ENCODE data around the gene EIF4EBP3. TPM values are rescaled to one million over a fixed set of nuclear protein-coding genes. Genes with fewer than 3 reads are reported as not detected.

Gene EIF4EBP3
- total and polyA plus RNA-seq, 9 of the 15 experiments (the other 6 are each of a cell fraction or from before 2014, with no cell fraction given), result 1.3 to 7.5 (median 3.8) TPM

DNA sequence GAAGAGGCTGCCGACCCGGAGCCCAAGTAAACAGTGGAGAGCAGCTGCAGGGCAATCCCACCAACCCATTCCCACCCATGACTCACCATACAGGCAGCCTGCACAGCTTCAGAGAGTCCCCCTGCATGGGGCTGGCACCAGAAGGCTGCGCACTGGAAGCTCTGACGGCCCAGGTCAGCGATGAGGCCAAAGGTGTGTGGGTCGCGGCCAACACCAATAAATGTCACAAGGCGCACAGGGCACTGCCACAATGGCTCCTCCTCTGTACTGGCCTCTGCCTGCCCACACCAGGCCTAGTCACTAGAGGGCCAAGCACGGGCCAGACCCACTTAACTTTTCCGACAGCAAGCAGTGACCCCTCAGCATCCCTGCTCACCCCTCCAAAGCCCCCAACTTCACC lies 12.8 kb downstream of the EIF4EBP3 start:
- no TSS peak for BruUV-seq (replicated peaks)
- Histone ChIP-seq H3K79me2 (ENCODE audit: control insufficient read depth, insufficient read depth, low read length) (peaks cover 38% of the 10 kb centered on the region), H2AFZ (ENCODE audit: low read depth, low read length) (no peak overlapping the region), H3K36me3 (ENCODE audit: control insufficient read depth, insufficient read depth, low read length) (peaks cover 16% of the 10 kb centered on the region; the same call in 2 of the 3 replicates), H3K27ac (ENCODE audit: extremely low read depth, low read depth, low read length) (no peak overlapping the region), H4K20me1 (replicated peaks; ENCODE audit: control insufficient read depth, insufficient read depth, low read length) (no peaks in the 10 kb centered on the region), H3K4me2 (ENCODE audit: insufficient read depth, low read length) (no peak overlapping the region), H3K4me3 (no peak overlapping the region), H3K4me1 (replicated peaks in 1 of 2; ENCODE audit: control insufficient read depth in 2 of 2, insufficient read depth in 2 of 2, low read length in 2 of 2) (peaks cover 17 to 29% of the 10 kb centered on the region in 2 experiments), H3K9ac (ENCODE audit: insufficient read depth in 1 of 2, low read depth in 2 of 2, low read length in 2 of 2) (0 out of 4 replicates have a peak overlapping the region, but pooled peaks of 1 of the 2 experiments have one; percentile 21), H3K9me1 (ENCODE audit: control insufficient read depth, insufficient read depth, low read length) (no peaks in the 10 kb centered on the region), H3K27me3 (ENCODE audit: control insufficient read depth in 2 of 2, insufficient read depth in 2 of 2, low read length in 2 of 2) (no peaks in the 10 kb centered on the region), H3K9me3 (replicated peaks; ENCODE audit: control insufficient read depth, insufficient read depth, low read depth, low read length) (no peaks in the 10 kb centered on the region)
- in situ Hi-C loops (cut with MboI), result loop anchor here (5.0 kb wide), 1 partner anchor 157 kb away; no protein-coding TSS in a partner anchor
- intact Hi-C loops (cut with micrococcal nuclease), result no loop called here
- no peak for FAIRE-seq
- ChIA-PET POLR2A (interaction anchor here (0.5 to 6.8 kb wide), 4 partner anchors 12 to 347 kb away, joined by 3 to 46 read pairs (median 4); partner anchors contain the start of genes EIF4EBP3, IK and NDUFA2), CTCF (ENCODE audit: low intra/inter-chr PET ratio) (no interaction called here)
- 93% methylated on average over 8 of the region's 10 CpGs for WGBS (ENCODE audit: insufficient coverage, low coverage, missing lambda C conversion rate)
- DNase-seq (ENCODE audit: extremely low read depth in 1 of 4, low spot score in 3 of 4), result no peak
- no peak for ATAC-seq
- TF ChIP-seq RBFOX2 (IDR thresholded peaks at IDR 0.05; ENCODE audit: low read depth, low read length) (0 out of 2 replicates have a peak, but pooled peaks have one; percentile 35), POLR2G (IDR thresholded peaks at IDR 0.05; ENCODE audit: low read depth, low read length) (no peak), ARHGAP35 (IDR thresholded peaks at IDR 0.05; ENCODE audit: partially characterized antibody) (no peak)
- TF ChIP-seq, protein P1, sequence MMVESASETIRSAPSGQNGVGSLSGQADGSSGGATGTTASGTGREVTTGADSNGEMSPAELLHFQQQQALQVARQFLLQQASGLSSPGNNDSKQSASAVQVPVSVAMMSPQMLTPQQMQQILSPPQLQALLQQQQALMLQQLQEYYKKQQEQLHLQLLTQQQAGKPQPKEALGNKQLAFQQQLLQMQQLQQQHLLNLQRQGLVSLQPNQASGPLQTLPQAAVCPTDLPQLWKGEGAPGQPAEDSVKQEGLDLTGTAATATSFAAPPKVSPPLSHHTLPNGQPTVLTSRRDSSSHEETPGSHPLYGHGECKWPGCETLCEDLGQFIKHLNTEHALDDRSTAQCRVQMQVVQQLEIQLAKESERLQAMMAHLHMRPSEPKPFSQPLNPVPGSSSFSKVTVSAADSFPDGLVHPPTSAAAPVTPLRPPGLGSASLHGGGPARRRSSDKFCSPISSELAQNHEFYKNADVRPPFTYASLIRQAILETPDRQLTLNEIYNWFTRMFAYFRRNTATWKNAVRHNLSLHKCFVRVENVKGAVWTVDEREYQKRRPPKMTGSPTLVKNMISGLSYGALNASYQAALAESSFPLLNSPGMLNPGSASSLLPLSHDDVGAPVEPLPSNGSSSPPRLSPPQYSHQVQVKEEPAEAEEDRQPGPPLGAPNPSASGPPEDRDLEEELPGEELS (CRISPR knock-in tag; IDR thresholded peaks at IDR 0.05; ENCODE audit: borderline replicate concordance), result no peak
- TF ChIP-seq, protein P2, sequence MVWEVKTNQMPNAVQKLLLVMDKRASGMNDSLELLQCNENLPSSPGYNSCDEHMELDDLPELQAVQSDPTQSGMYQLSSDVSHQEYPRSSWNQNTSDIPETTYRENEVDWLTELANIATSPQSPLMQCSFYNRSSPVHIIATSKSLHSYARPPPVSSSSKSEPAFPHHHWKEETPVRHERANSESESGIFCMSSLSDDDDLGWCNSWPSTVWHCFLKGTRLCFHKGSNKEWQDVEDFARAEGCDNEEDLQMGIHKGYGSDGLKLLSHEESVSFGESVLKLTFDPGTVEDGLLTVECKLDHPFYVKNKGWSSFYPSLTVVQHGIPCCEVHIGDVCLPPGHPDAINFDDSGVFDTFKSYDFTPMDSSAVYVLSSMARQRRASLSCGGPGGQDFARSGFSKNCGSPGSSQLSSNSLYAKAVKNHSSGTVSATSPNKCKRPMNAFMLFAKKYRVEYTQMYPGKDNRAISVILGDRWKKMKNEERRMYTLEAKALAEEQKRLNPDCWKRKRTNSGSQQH (CRISPR knock-in tag; IDR thresholded peaks at IDR 0.05), result no peak
